OCI-LY1 (cell line): ENCODE results near the gene SLC1A4.

Experiments used
- EZH2 ChIP-seq: fragments of 200-600 bp; sonication (generic), shearing (Covaris generic); IDR thresholded peaks from 2 replicates; pipeline ENCODE4 v1.8.0; 2017; ENCODE audit warnings: borderline replicate concordance, mixed run types, mild to moderate bottlenecking, antibody characterized with exemption, low read length, moderate library complexity, mixed read lengths
- TF ChIP-seq, protein P1 (sequence below): fragments of 200-600 bp; sonication (generic), shearing (Covaris generic); IDR thresholded peaks from 2 replicates; pipeline ENCODE4 v1.5.1; 2017; ENCODE audit warnings: mild to moderate bottlenecking, antibody characterized with exemption, low read length, moderate library complexity, mixed read lengths

DNA sequence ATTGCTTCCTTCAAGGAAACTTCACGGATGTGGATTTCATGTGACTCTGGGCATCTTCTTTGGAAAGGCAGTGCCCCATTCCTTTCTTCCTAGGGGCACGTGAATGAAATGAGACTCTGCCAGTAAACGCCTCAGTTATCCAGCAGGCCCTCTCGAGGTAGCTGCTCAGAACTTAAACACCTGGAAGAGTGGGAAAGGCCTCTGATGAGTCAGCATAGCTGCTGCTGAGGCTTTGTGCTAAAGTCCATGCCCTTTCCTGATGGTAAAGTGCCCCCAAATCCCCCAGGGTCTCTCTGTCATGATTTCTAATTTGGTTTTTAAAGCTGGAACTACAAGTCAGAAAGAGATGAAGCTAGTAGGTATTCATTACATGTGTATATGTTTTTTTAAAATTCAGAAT lies 3.8 kb downstream of the SLC1A4 start:
- TF ChIP-seq, protein P1, sequence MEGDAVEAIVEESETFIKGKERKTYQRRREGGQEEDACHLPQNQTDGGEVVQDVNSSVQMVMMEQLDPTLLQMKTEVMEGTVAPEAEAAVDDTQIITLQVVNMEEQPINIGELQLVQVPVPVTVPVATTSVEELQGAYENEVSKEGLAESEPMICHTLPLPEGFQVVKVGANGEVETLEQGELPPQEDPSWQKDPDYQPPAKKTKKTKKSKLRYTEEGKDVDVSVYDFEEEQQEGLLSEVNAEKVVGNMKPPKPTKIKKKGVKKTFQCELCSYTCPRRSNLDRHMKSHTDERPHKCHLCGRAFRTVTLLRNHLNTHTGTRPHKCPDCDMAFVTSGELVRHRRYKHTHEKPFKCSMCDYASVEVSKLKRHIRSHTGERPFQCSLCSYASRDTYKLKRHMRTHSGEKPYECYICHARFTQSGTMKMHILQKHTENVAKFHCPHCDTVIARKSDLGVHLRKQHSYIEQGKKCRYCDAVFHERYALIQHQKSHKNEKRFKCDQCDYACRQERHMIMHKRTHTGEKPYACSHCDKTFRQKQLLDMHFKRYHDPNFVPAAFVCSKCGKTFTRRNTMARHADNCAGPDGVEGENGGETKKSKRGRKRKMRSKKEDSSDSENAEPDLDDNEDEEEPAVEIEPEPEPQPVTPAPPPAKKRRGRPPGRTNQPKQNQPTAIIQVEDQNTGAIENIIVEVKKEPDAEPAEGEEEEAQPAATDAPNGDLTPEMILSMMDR: no peak
- no peak for TF ChIP-seq EZH2
